GM12872 (cell line): ENCODE measurements around the gene ARHGEF6.

Experiments
- CTCF ChIP-seq: IDR thresholded peaks from 3 replicates; pipeline ENCODE4 v1.5.1; 2011; ENCODE audit warnings: low read depth, mild to moderate bottlenecking, low read length, moderate library complexity; ENCODE audit not compliant: insufficient read depth

Gene ARHGEF6

GRCh38 chrX:136718091-136718490, 62.6 kb downstream of the ARHGEF6 start:
- no peak for TF ChIP-seq CTCF

- no peak for TF ChIP-seq CTCF
Observed at GRCh38 chrX:136714626-136715599, 65.8 kb downstream of the ARHGEF6 start.

GRCh38 chrX:136712650-136713310, 68.0 kb downstream of the ARHGEF6 start:
- no peak for TF ChIP-seq CTCF

GRCh38 chrX:136711147-136711546, 69.6 kb downstream of the ARHGEF6 start:
- peak; percentile 53 for TF ChIP-seq CTCF

GRCh38 chrX:136710325-136710951, 70.3 kb downstream of the ARHGEF6 start:
- TF ChIP-seq CTCF, result no peak

- TF ChIP-seq CTCF, result peak; percentile 36; the same call in 1 of the 3 replicates
Observed at GRCh38 chrX:136708348-136708747, 72.4 kb downstream of the ARHGEF6 start.

GRCh38 chrX:136697156-136697555, 83.6 kb downstream of the ARHGEF6 start:
- no peak for TF ChIP-seq CTCF
